ENCODE measurements around the gene C1orf87.

C1orf87 gene

DNA sequence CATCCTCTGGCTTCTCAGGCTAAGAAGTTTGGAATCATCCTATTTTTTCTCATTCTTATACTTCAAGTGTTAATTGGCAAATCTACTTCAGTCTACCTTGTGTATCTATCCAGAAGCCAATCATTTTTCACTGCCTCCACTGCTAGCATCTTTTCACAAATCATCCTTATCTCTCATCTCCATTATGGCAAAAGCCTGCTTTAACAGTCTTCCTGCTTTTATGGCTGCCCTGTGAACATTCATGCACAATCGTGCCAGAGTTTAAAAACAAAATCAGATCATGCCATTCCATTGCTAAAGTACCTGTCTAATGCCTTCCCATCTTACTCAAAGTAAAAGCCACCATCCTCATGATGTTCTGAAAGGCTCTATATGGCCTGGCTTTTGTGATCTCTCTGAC, 127.8 kb downstream of the C1orf87 start:
- DNase-seq: no peak
